K562 (cell line): ENCODE results near the gene MRTFB. TPM values are rescaled to one million over a fixed set of nuclear protein-coding genes. Genes with fewer than 3 reads are reported as not detected.

Experiments used
- ATAC-seq: fragments of 200-7000 bp; cut with Tn5 transposase; 3 replicates; pipeline ENCODE4 v1.9.1; 2020; ENCODE audit warnings: moderate library complexity
- BruUV-seq: library from RNA; stranded (reverse); fragments of 400-500 nt; replicated peaks from 2 replicates; lab custom pipeline; 2021; lab: Mats Ljungman, UMichigan
- CTCF ChIA-PET: fragments of 300-600 bp; formaldehyde crosslinking; extraction: SDS; loops from one replicate; lab custom pipeline; 2021; ENCODE audit warnings: low intra/inter-chr PET ratio; lab: Yijun Ruan, JAX
- POLR2A ChIA-PET: fragments of 300-600, 350-650 bp; sonication (Branson Sonifier 250); formaldehyde crosslinking; extraction: SDS; loops from one replicate; lab custom pipeline; 2021; ENCODE audit warnings: antibody characterized with exemption, inconsistent platforms; lab: Yijun Ruan, JAX
- DNase-seq, 4 experiments: peaks; one replicate each; pipeline versions ENCODE4 v3.0.0 to v3.0.0-alpha.2; 2011 to 2018; ENCODE audit warnings: low spot score in 3 of 4, mixed read lengths in 3 of 4; ENCODE audit errors: extremely low read depth in 1 of 4
- FAIRE-seq: peaks from 2 replicates; lab custom pipeline; 2011; peaks lifted over from hg19 to GRCh38; lab: Jason Lieb, UNC
- H2AFZ ChIP-seq: 2 replicates; pipeline ENCODE4 v1.6.0; 2011; ENCODE audit warnings: low read depth, low read length, control low read depth, inconsistent platforms
- H3K27ac ChIP-seq: fragments of 200-600 bp; 3 replicates; pipeline ENCODE4 v1.8.0; 2011; ENCODE audit warnings: low read depth, mild to moderate bottlenecking, control low read depth, inconsistent platforms, low read length, moderate library complexity, mixed read lengths; ENCODE audit errors: extremely low read depth
- H3K27me3 ChIP-seq, 2 experiments: fragments of 300-600 bp in 1 of 2; 2 replicates in 1 of 2; 3 replicates in 1 of 2; pipeline versions ENCODE4 v1.6.0 to v1.8.0; 2011; ENCODE audit warnings: inconsistent platforms in 2 of 2, low read length in 2 of 2, mild to moderate bottlenecking in 1 of 2, mixed read lengths in 1 of 2, moderate library complexity in 1 of 2; ENCODE audit not compliant: control insufficient read depth in 2 of 2, insufficient read depth in 2 of 2
- H3K36me3 ChIP-seq: fragments of 300-600 bp; 3 replicates; pipeline ENCODE4 v1.8.0; 2011; ENCODE audit warnings: mild to moderate bottlenecking, low read length, inconsistent platforms; ENCODE audit not compliant: control insufficient read depth, insufficient read depth
- H3K4me1 ChIP-seq, 2 experiments: fragments of 200-600 bp in 1 of 2; replicated peaks in 1 of 2; 2 replicates in 1 of 2; 3 replicates in 1 of 2; pipeline versions ENCODE4 v1.5.1 to v1.8.0; 2011; ENCODE audit warnings: inconsistent platforms in 2 of 2, low read length in 2 of 2, mild to moderate bottlenecking in 1 of 2, mixed read lengths in 1 of 2, moderate library complexity in 1 of 2; ENCODE audit not compliant: control insufficient read depth in 2 of 2, insufficient read depth in 2 of 2
- H3K4me2 ChIP-seq: 2 replicates; pipeline ENCODE4 v1.6.1; 2011; ENCODE audit warnings: low read length, control low read depth, inconsistent platforms, mixed read lengths; ENCODE audit not compliant: insufficient read depth
- H3K4me3 ChIP-seq: fragments of 200-600 bp; sonication (generic), shearing (Covaris generic); 2 replicates; pipeline ENCODE4 v1.5.1; 2016; ENCODE audit warnings: control low read depth, inconsistent platforms
- H3K79me2 ChIP-seq: fragments of 200-600 bp; 3 replicates; pipeline ENCODE4 v1.8.0; 2011; ENCODE audit warnings: low read length, inconsistent platforms; ENCODE audit not compliant: control insufficient read depth, insufficient read depth
- H3K9ac ChIP-seq, 2 experiments: 2 replicates each; pipeline versions ENCODE4 v1.6.0 to v1.6.1; 2011; ENCODE audit warnings: low read depth in 2 of 2, low read length in 2 of 2, control low read depth in 1 of 2, inconsistent platforms in 1 of 2, mild to moderate bottlenecking in 1 of 2, mixed read lengths in 1 of 2; ENCODE audit not compliant: insufficient read depth in 1 of 2
- H3K9me1 ChIP-seq: one replicate; pipeline ENCODE4 v1.6.0; 2011; ENCODE audit warnings: inconsistent platforms, mild to moderate bottlenecking, low read length, moderate library complexity; ENCODE audit not compliant: control insufficient read depth, insufficient read depth
- H3K9me3 ChIP-seq: replicated peaks from 2 replicates; pipeline ENCODE4 v1.5.1; 2011; ENCODE audit warnings: low read depth, low read length, inconsistent platforms; ENCODE audit not compliant: control insufficient read depth, insufficient read depth
- H4K20me1 ChIP-seq: replicated peaks from 2 replicates; pipeline ENCODE4 v1.6.1; 2011; ENCODE audit warnings: low read length, inconsistent platforms, mixed read lengths; ENCODE audit not compliant: control insufficient read depth, insufficient read depth
- BACH1 ChIP-seq: fragments of 200-800 bp; sonication (Bioruptor generic); IDR thresholded peaks from 2 replicates; pipeline ENCODE4 v1.6.1; 2016; ENCODE audit warnings: missing genetic modification characterization, missing compliant biosample characterization
- EZH2 ChIP-seq: IDR thresholded peaks from 2 replicates; pipeline ENCODE4 v1.6.1; 2012; ENCODE audit warnings: low read depth, mild to moderate bottlenecking, inconsistent platforms, low read length, borderline replicate concordance
- IRF2 ChIP-seq: sonication (generic); formaldehyde crosslinking; IDR thresholded peaks from 2 replicates; pipeline ENCODE4 v1.8.1; 2022; ENCODE audit warnings: mild to moderate bottlenecking, missing genetic modification reagents
- KAT8 ChIP-seq: fragments of 450-650 bp; IDR thresholded peaks from 2 replicates; pipeline ENCODE4 v1.6.1; 2016; ENCODE audit warnings: low read depth, mild to moderate bottlenecking
- NCOR1 ChIP-seq: fragments of 450-650 bp; IDR thresholded peaks from 2 replicates; pipeline ENCODE4 v1.6.1; 2016; ENCODE audit warnings: mild to moderate bottlenecking, moderate library complexity
- NFYB ChIP-seq: IDR thresholded peaks from 2 replicates; pipeline ENCODE4 v1.6.1; 2011; ENCODE audit warnings: mild to moderate bottlenecking, moderate library complexity; ENCODE audit not compliant: insufficient read length; ENCODE audit errors: extremely low read depth
- POLR2A ChIP-seq: fragments of 450-650 bp; conservative IDR thresholded peaks from 2 replicates; pipeline ENCODE4 v1.6.1; 2016
- POLR2AphosphoS5 ChIP-seq: IDR thresholded peaks from 2 replicates; pipeline ENCODE4 v1.6.1; 2011; ENCODE audit warnings: mild to moderate bottlenecking, low read depth, low read length, moderate library complexity; ENCODE audit not compliant: control insufficient read depth, insufficient read depth
- RREB1 ChIP-seq: fragments of 250-450 bp; sonication (Bioruptor Pico); IDR thresholded peaks from 2 replicates; pipeline ENCODE4 v1.4.0; 2020
- SREBF2 ChIP-seq: sonication (generic); formaldehyde crosslinking; IDR thresholded peaks from 2 replicates; pipeline ENCODE4 v1.4.0; 2020; ENCODE audit warnings: mild to moderate bottlenecking, missing genetic modification reagents
- VEZF1 ChIP-seq: fragments of 200-800 bp; sonication (Bioruptor generic); IDR thresholded peaks from 2 replicates; pipeline ENCODE4 v1.6.1; 2017; ENCODE audit warnings: missing genetic modification characterization, missing compliant biosample characterization
- ZBED1 ChIP-seq: IDR thresholded peaks from 2 replicates; pipeline ENCODE4 v1.6.1; 2014
- ZNF263 ChIP-seq: sonication (generic); formaldehyde crosslinking; IDR thresholded peaks from 2 replicates; pipeline ENCODE4 v1.8.0; 2022; ENCODE audit warnings: mild to moderate bottlenecking, missing genetic modification reagents, borderline replicate concordance
- ZNF280B ChIP-seq: fragments of 250-450 bp; sonication (Bioruptor Pico); IDR thresholded peaks from 2 replicates; pipeline ENCODE4 v1.5.1; 2021; ENCODE audit warnings: mild to moderate bottlenecking
- ZNF79 ChIP-seq: fragments of 250-450 bp; sonication (Bioruptor Pico); IDR thresholded peaks from 2 replicates; pipeline ENCODE4 v1.4.0; 2020; ENCODE audit warnings: low read depth, mild to moderate bottlenecking, moderate library complexity
- WGBS: fragments of 100-300 bp; shearing (Covaris generic); methylation state at CpG from one replicate; pipeline ENCODE4 v1.1.6; 2016; ENCODE audit warnings: low coverage, mixed read lengths; ENCODE audit not compliant: insufficient coverage; ENCODE audit errors: missing lambda C conversion rate; 5-methylcytosine and 5-hydroxymethylcytosine counted together
- in situ Hi-C: fragments of 300-500 bp; cut with MboI; formaldehyde crosslinking; loops from 4 replicates; pipeline ENCODE4 v1.15.0; 2018; ENCODE audit warnings: inconsistent platforms, mixed read lengths
- intact Hi-C: fragments of 100-400 bp; cut with micrococcal nuclease; formaldehyde crosslinking; loops from 2 replicates; pipeline ENCODE4 v1.14.2; 2022
- polyA plus RNA-seq, 8 experiments: library from polyadenylated mRNA; depleted of rRNA in 4 of 8; stranded (reverse) in 5 of 8; unstranded in 3 of 8; fragments of >200 nt; fragmentation: Nextera tagmentation in 2 of 8; fragmentation: Illumina TruSeq in 1 of 8; extraction: Ambion mirVana in 2 of 8; extraction: Trizol in 1 of 8; gene quantifications; 2 replicates each; pipeline versions ENCODE4 v1.2.1 to v1.2.3, GENCODE V29; 2011 to 2014; ENCODE audit warnings: inconsistent platforms in 1 of 8, missing spikeins in 1 of 8
- total RNA-seq, 7 experiments: library from RNA; depleted of rRNA in 6 of 7; stranded (reverse); fragments of >200 nt in 6 of 7; fragmentation: Illumina TruSeq in 2 of 7; extraction: Trizol in 2 of 7; gene quantifications; 2 replicates each; pipeline versions ENCODE4 v1.2.1 to v1.2.3, GENCODE V29; 2011 to 2021; ENCODE audit warnings: low replicate concordance in 1 of 7

The MRTFB gene
- total and polyA plus RNA-seq, 9 of the 15 experiments (the other 6 are each of a cell fraction or from before 2014, with no cell fraction given), result 2.2 to 12.7 (median 7.0) TPM

- TF ChIP-seq ZNF280B (no peak), SREBF2 (CRISPR knock-in tag) (no peak)
Measured at GRCh38 chr16:14241631-14242030, 170.5 kb downstream of the MRTFB start (continued).

GRCh38 chr16:14242769-14243168, 171.7 kb downstream of the MRTFB start:
- no peak overlapping the region for H3K27ac ChIP-seq
- H3K9ac ChIP-seq, result no peak overlapping the region
- in situ Hi-C loops (no loop called here), intact Hi-C loops (no loop called here)
- ATAC-seq (no peak), FAIRE-seq (no peak), DNase-seq (no peak)
- ChIA-PET POLR2A (no interaction called here), CTCF (no interaction called here)
- no peak overlapping the region for H3K4me2 ChIP-seq
- WGBS, result 84% methylated on average over 3 of the region's 3 CpGs
- H3K4me1 ChIP-seq, result no peaks in the 10 kb centered on the region
- H3K27me3 ChIP-seq, result no peaks in the 10 kb centered on the region
- peaks cover 40% of the 10 kb centered on the region; the same call in 2 of the 3 replicates for H3K36me3 ChIP-seq
- H3K9me3 ChIP-seq, result no peaks in the 10 kb centered on the region
- H4K20me1 ChIP-seq, result no peaks in the 10 kb centered on the region
- H3K9me1 ChIP-seq, result no peaks in the 10 kb centered on the region
- H2AFZ ChIP-seq, result no peak overlapping the region
- H3K79me2 ChIP-seq, result no peaks in the 10 kb centered on the region
- H3K4me3 ChIP-seq, result no peak overlapping the region
- no TSS peak for BruUV-seq
- TF ChIP-seq ZBED1, result no peak
- TF ChIP-seq NFYB, result no peak
- no peak for TF ChIP-seq IRF2 (CRISPR knock-in tag)
- TF ChIP-seq POLR2A, result no peak
- no peak for TF ChIP-seq VEZF1
- no peak for TF ChIP-seq POLR2AphosphoS5
- no peak for TF ChIP-seq ZNF263 (CRISPR knock-in tag)
- no peak for TF ChIP-seq ZNF79 (CRISPR knock-in tag)
- TF ChIP-seq KAT8, result no peak
- no peak for TF ChIP-seq EZH2
- no peak for TF ChIP-seq RREB1
- TF ChIP-seq BACH1 (tag), result no peak
- TF ChIP-seq NCOR1, result no peak
